ENCODE measurements around the gene CIRBP.
A peak's percentile ranks its signal among the peaks of the same experiment; 100 is the strongest.

- TF ChIP-seq CTCF (IDR thresholded peaks at IDR 0.05) (no peak), POLR2AphosphoS5 (IDR thresholded peaks at IDR 0.05) (peak; percentile 97 to 100 (median 100))
Observed at GRCh38 chr19:1269065-1269477, at the start of gene CIRBP.
